Measurements from ENCODE around the gene PPEF2. TPM values are rescaled to one million over a fixed set of nuclear protein-coding genes. Genes with fewer than 3 reads are reported as not detected.

Gene PPEF2
- total RNA-seq, 1 experiment from 2014 or later = not detected

DNA sequence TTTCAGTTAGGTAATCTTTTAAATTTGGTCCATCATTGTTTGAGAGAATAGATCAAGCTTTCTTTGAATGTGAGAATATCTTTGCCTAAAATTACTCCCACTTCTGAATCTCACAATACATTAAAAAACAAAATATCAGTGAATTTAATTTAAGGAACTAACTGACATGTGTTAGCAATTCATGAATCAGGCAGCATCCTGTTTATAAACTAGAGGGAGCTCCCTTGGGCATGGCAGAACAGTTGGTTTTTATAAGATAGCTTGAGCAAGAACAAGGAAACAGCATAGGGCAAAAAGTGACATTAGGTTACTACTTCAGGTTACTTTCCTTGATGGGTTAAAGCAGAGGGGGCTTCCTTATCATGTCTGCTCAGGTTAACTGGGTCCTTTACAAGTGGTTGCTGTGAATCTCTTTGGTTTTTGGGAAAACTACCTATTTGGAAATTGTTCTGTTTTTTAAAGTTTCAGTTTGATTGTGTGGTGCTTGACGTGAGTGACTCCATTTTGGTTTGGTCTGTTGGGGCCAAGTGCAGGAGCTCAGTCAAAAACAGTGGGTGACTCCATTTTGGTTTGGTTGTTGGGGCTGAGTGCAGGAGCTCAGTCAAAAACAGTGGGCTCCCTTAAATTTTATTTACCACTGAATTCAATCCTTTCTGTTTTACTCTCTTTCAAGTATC is 68.0 kb downstream of the PPEF2 start:
- no TSS peak for BruUV-seq (replicated peaks)
- intact Hi-C loops (cut with micrococcal nuclease; ENCODE audit: unreplicated experiment) = no loop called here
- Histone ChIP-seq H3K4me3 (ENCODE audit: low read depth in 2 of 2, low read length in 2 of 2) (no peak overlapping the region), H3K36me3 (ENCODE audit: control insufficient read depth, insufficient read depth, low read length) (no peaks in the 10 kb centered on the region), H3K27ac (ENCODE audit: low read length) (no peak overlapping the region), H3K4me1 (ENCODE audit: control insufficient read depth, insufficient read depth, low read length) (no peaks in the 10 kb centered on the region), H3K9me3 (ENCODE audit: control insufficient read depth, insufficient read depth, low read depth, low read length) (no peaks in the 10 kb centered on the region), H3K27me3 (ENCODE audit: control insufficient read depth, insufficient read depth, low read length) (no peaks in the 10 kb centered on the region)
- in situ Hi-C loops (cut with HindIII; ENCODE audit: low pct_unique_long_range_greater_than_20kb, low sequenced_read_pairs) = no loop called here
- ATAC-seq (no peak), DNase-seq (ENCODE audit: low read depth, low spot score) (no peak)
- no peak for TF ChIP-seq POLR2AphosphoS5 (IDR thresholded peaks at IDR 0.05; ENCODE audit: low read depth, low read length)
- TF ChIP-seq, protein P1, sequence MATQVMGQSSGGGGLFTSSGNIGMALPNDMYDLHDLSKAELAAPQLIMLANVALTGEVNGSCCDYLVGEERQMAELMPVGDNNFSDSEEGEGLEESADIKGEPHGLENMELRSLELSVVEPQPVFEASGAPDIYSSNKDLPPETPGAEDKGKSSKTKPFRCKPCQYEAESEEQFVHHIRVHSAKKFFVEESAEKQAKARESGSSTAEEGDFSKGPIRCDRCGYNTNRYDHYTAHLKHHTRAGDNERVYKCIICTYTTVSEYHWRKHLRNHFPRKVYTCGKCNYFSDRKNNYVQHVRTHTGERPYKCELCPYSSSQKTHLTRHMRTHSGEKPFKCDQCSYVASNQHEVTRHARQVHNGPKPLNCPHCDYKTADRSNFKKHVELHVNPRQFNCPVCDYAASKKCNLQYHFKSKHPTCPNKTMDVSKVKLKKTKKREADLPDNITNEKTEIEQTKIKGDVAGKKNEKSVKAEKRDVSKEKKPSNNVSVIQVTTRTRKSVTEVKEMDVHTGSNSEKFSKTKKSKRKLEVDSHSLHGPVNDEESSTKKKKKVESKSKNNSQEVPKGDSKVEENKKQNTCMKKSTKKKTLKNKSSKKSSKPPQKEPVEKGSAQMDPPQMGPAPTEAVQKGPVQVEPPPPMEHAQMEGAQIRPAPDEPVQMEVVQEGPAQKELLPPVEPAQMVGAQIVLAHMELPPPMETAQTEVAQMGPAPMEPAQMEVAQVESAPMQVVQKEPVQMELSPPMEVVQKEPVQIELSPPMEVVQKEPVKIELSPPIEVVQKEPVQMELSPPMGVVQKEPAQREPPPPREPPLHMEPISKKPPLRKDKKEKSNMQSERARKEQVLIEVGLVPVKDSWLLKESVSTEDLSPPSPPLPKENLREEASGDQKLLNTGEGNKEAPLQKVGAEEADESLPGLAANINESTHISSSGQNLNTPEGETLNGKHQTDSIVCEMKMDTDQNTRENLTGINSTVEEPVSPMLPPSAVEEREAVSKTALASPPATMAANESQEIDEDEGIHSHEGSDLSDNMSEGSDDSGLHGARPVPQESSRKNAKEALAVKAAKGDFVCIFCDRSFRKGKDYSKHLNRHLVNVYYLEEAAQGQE (IDR thresholded peaks at IDR 0.05; ENCODE audit: insufficient read depth in 1 of 2, low read depth in 2 of 2, low read length in 1 of 2) = no peak
- TF ChIP-seq TCF7L2 (IDR thresholded peaks at IDR 0.05; ENCODE audit: low read depth, low read length) = no peak
- no peak for TF ChIP-seq SIN3A (IDR thresholded peaks at IDR 0.05; ENCODE audit: borderline replicate concordance, insufficient read depth, low read depth, low read length)
- ChIA-PET POLR2A (no interaction called here), CTCF (no interaction called here)

DNA sequence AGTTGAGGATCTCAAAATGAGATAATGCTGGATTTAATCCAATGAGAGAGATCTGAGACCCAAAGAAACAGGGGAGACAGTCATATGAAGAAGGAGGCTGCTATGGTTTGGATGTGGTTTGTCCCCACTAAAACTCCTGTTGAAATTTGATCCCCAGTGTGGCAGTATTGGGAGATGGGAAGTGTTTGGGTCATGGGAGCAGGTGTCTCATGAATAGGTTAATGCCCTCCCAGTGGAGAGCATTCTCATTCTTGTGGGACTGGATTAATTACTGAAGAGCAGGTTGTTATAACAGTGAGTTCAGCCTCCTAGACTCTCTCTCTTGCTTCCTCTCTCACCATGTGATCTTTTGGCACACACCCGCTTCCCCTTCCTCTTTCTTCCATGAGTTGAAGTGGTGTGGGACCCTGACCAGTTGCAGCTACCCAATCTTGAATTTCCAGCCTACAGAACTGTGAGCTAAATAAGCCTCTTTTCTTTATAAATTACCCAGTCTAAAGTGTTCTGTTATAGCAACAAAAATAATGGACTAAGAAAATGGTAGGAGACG is 70.3 kb downstream of the PPEF2 start:
- Histone ChIP-seq H3K4me3 (ENCODE audit: low read depth in 2 of 2, low read length in 2 of 2) (no peak overlapping the region), H3K27ac (ENCODE audit: low read length) (no peak overlapping the region), H3K4me1 (ENCODE audit: control insufficient read depth, insufficient read depth, low read length) (no peaks in the 10 kb centered on the region), H3K36me3 (ENCODE audit: control insufficient read depth, insufficient read depth, low read length) (no peaks in the 10 kb centered on the region), H3K27me3 (ENCODE audit: control insufficient read depth, insufficient read depth, low read length) (no peaks in the 10 kb centered on the region), H3K9me3 (ENCODE audit: control insufficient read depth, insufficient read depth, low read depth, low read length) (no peaks in the 10 kb centered on the region)
- in situ Hi-C loops (cut with HindIII; ENCODE audit: low pct_unique_long_range_greater_than_20kb, low sequenced_read_pairs) = no loop called here
- DNase-seq (ENCODE audit: low read depth, low spot score) = no peak
- TF ChIP-seq SIN3A (IDR thresholded peaks at IDR 0.05; ENCODE audit: borderline replicate concordance, insufficient read depth, low read depth, low read length) = no peak
- TF ChIP-seq, protein P1 (IDR thresholded peaks at IDR 0.05; ENCODE audit: insufficient read depth in 1 of 2, low read depth in 2 of 2, low read length in 1 of 2) = no peak
- no peak for TF ChIP-seq TCF7L2 (IDR thresholded peaks at IDR 0.05; ENCODE audit: low read depth, low read length)
- TF ChIP-seq, protein P2, sequence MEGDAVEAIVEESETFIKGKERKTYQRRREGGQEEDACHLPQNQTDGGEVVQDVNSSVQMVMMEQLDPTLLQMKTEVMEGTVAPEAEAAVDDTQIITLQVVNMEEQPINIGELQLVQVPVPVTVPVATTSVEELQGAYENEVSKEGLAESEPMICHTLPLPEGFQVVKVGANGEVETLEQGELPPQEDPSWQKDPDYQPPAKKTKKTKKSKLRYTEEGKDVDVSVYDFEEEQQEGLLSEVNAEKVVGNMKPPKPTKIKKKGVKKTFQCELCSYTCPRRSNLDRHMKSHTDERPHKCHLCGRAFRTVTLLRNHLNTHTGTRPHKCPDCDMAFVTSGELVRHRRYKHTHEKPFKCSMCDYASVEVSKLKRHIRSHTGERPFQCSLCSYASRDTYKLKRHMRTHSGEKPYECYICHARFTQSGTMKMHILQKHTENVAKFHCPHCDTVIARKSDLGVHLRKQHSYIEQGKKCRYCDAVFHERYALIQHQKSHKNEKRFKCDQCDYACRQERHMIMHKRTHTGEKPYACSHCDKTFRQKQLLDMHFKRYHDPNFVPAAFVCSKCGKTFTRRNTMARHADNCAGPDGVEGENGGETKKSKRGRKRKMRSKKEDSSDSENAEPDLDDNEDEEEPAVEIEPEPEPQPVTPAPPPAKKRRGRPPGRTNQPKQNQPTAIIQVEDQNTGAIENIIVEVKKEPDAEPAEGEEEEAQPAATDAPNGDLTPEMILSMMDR (IDR thresholded peaks at IDR 0.05) = no peak
- TF ChIP-seq POLR2AphosphoS5 (IDR thresholded peaks at IDR 0.05; ENCODE audit: low read depth, low read length) = no peak
- intact Hi-C loops (cut with micrococcal nuclease; ENCODE audit: unreplicated experiment) = no loop called here
- POLR2A ChIA-PET = no interaction called here
- CTCF ChIA-PET = no interaction called here
- BruUV-seq (replicated peaks) = no TSS peak
- ATAC-seq = no peak
